ENCODE measurements around the gene MYO6. TPM values are rescaled to one million over a fixed set of nuclear protein-coding genes. Genes with fewer than 3 reads are reported as not detected.

MYO6 gene
- total and polyA plus RNA-seq, 2 of the 8 experiments (the other 6 are each of a cell fraction or from before 2014, with no cell fraction given): 8.3 to 21.9 TPM

GRCh38 chr6:75719133-75719532, 29.9 kb upstream of the MYO6 start (continued):
- TF ChIP-seq PHF8 (conservative IDR thresholded peaks at IDR 0.05; ENCODE audit: low read depth, low read length): no peak
- no peak for TF ChIP-seq TEAD4 (IDR thresholded peaks at IDR 0.05; ENCODE audit: low read depth, low read length)
- no peak for TF ChIP-seq JUND (IDR thresholded peaks at IDR 0.05; ENCODE audit: low read length)
- no peak for TF ChIP-seq EP300 (IDR thresholded peaks at IDR 0.05; ENCODE audit: borderline replicate concordance in 1 of 2, low read depth in 2 of 2, low read length in 2 of 2)

Measured in H1 (cell line).